GM23338 (cell line): ENCODE measurements around the gene MPP7. TPM values are rescaled to one million over a fixed set of nuclear protein-coding genes. Genes with fewer than 3 reads are reported as not detected.
"Not testable (repeated sequence)": the region's sequence is repeated elsewhere in the genome, so short reads cannot be mapped to it uniquely, and the experiment has no call there.

ENCODE experiments used
- ATAC-seq: fragments of 200-7000 bp; cut with Tn5 transposase; 3 replicates; pipeline ENCODE4 v1.9.1; 2020
- DNase-seq: peaks from one replicate; pipeline ENCODE4 v3.0.0-alpha.2; 2015; ENCODE audit warnings: low spot score
- H2AFZ ChIP-seq: fragments of 200-600 bp; sonication (generic); 2 replicates; pipeline ENCODE4 v1.8.0; 2016; ENCODE audit warnings: antibody characterized with exemption, mild to moderate bottlenecking, moderate library complexity
- H3F3A ChIP-seq: fragments of 200-600 bp; sonication (generic); replicated peaks from 2 replicates; pipeline ENCODE4 v1.8.0; 2017; ENCODE audit warnings: antibody characterized with exemption, mixed run types, low read depth
- H3K27ac ChIP-seq: fragments of 200-600 bp; sonication (generic); 2 replicates; pipeline ENCODE4 v1.6.1; 2016; ENCODE audit warnings: low read depth
- H3K27me3 ChIP-seq: fragments of 200-600 bp; sonication (generic); 2 replicates; pipeline ENCODE4 v1.8.0; 2016; ENCODE audit warnings: mild to moderate bottlenecking, mixed run types, moderate library complexity; ENCODE audit not compliant: insufficient read depth
- H3K36me3 ChIP-seq: fragments of 200-600 bp; sonication (generic); 2 replicates; pipeline ENCODE4 v1.8.0; 2016; ENCODE audit warnings: mild to moderate bottlenecking; ENCODE audit not compliant: insufficient read depth
- H3K4me1 ChIP-seq: fragments of 200-600 bp; sonication (generic); 2 replicates; pipeline ENCODE4 v1.8.0; 2016; ENCODE audit warnings: mild to moderate bottlenecking, moderate library complexity; ENCODE audit not compliant: insufficient read depth
- H3K4me2 ChIP-seq: fragments of 200-600 bp; sonication (generic); 2 replicates; pipeline ENCODE4 v1.7.1; 2017; ENCODE audit warnings: mixed run types
- H3K4me3 ChIP-seq: fragments of 200-600 bp; sonication (generic); 2 replicates; pipeline ENCODE4 v1.6.1; 2016; ENCODE audit warnings: mixed run types
- H3K79me2 ChIP-seq: fragments of 200-600 bp; sonication (generic); replicated peaks from 2 replicates; pipeline ENCODE4 v1.8.0; 2017; ENCODE audit warnings: mild to moderate bottlenecking; ENCODE audit not compliant: insufficient read depth
- H3K9me2 ChIP-seq: fragments of 200-600 bp; sonication (generic); 2 replicates; pipeline ENCODE4 v1.8.0; 2017; ENCODE audit not compliant: insufficient read depth
- H4K20me1 ChIP-seq: fragments of 200-600 bp; sonication (generic); replicated peaks from 2 replicates; pipeline ENCODE4 v1.8.0; 2017; ENCODE audit warnings: mild to moderate bottlenecking; ENCODE audit not compliant: insufficient read depth
- H3K27ac Mint-ChIP-seq: 2 replicates; pipeline ENCODE4 v1.8.0; 2020; ENCODE audit warnings: inconsistent platforms, mild to moderate bottlenecking, moderate library complexity, mixed read lengths
- H3K27me3 Mint-ChIP-seq: 3 replicates; pipeline ENCODE4 v1.8.0; 2022; ENCODE audit warnings: low read depth, mild to moderate bottlenecking, moderate library complexity, mixed read lengths, inconsistent platforms; ENCODE audit not compliant: insufficient read depth, poor library complexity
- H3K36me3 Mint-ChIP-seq: 3 replicates; pipeline ENCODE4 v1.8.0; 2021; ENCODE audit warnings: low read depth, mild to moderate bottlenecking, inconsistent platforms, moderate library complexity, mixed read lengths
- H3K4me1 Mint-ChIP-seq: 3 replicates; pipeline ENCODE4 v1.8.0; 2020; ENCODE audit warnings: mild to moderate bottlenecking, inconsistent platforms, mixed read lengths
- H3K4me3 Mint-ChIP-seq: 3 replicates; pipeline ENCODE4 v1.8.0; 2021; ENCODE audit warnings: moderate library complexity, mild to moderate bottlenecking, inconsistent platforms, mixed read lengths
- H3K9me3 Mint-ChIP-seq: 3 replicates; pipeline ENCODE4 v1.8.0; 2020; ENCODE audit warnings: moderate library complexity, mild to moderate bottlenecking, inconsistent platforms, mixed read lengths
- CREB1 ChIP-seq: fragments of 250-450 bp; sonication (Bioruptor Pico); IDR thresholded peaks from 2 replicates; pipeline ENCODE4 v1.5.0; 2020; ENCODE audit warnings: low read depth, mild to moderate bottlenecking, moderate library complexity
- ETS1 ChIP-seq: IDR thresholded peaks from 2 replicates; pipeline ENCODE4 v1.6.1; 2016; ENCODE audit warnings: antibody characterized with exemption
- JUNB ChIP-seq: IDR thresholded peaks from one replicate; pipeline ENCODE4 v1.6.1; 2016; ENCODE audit warnings: antibody characterized with exemption; ENCODE audit not compliant: unreplicated experiment
- NANOG ChIP-seq: IDR thresholded peaks from 2 replicates; pipeline ENCODE4 v1.6.1; 2016; ENCODE audit warnings: antibody characterized with exemption, borderline replicate concordance
- POLR2AphosphoS5 ChIP-seq: IDR thresholded peaks from 2 replicates; pipeline ENCODE4 v1.6.1; 2016; ENCODE audit warnings: antibody characterized with exemption, low read depth
- REST ChIP-seq: IDR thresholded peaks from one replicate; pipeline ENCODE4 v1.6.1; 2018; ENCODE audit warnings: antibody characterized with exemption; ENCODE audit not compliant: unreplicated experiment
- STAT1 ChIP-seq: IDR thresholded peaks from one replicate; pipeline ENCODE4 v1.6.1; 2016; ENCODE audit warnings: antibody characterized with exemption; ENCODE audit not compliant: unreplicated experiment
- ZNF114 ChIP-seq: fragments of 250-450 bp; sonication (Bioruptor Pico); IDR thresholded peaks from 2 replicates; pipeline ENCODE4 v1.5.0; 2020; ENCODE audit warnings: mild to moderate bottlenecking, moderate library complexity
- ZNF331 ChIP-seq: fragments of 250-450 bp; sonication (Bioruptor Pico); IDR thresholded peaks from 2 replicates; pipeline ENCODE4 v1.5.0; 2020; ENCODE audit warnings: low read depth, mild to moderate bottlenecking, moderate library complexity
- ZNF462 ChIP-seq: fragments of 250-450 bp; sonication (Bioruptor Pico); IDR thresholded peaks from 2 replicates; pipeline ENCODE4 v1.5.0; 2020; ENCODE audit warnings: mild to moderate bottlenecking, moderate library complexity
- polyA plus RNA-seq: library from polyadenylated mRNA; unstranded; fragments of >200 nt; fragmentation: Nextera tagmentation; extraction: Ambion mirVana; gene quantifications from 2 replicates; pipeline ENCODE4 v1.2.1, GENCODE V29; 2016
- total RNA-seq: library from RNA; depleted of rRNA; stranded (reverse); fragments of >200 nt; shearing (Covaris generic); gene quantifications from 2 replicates; pipeline ENCODE4 v1.2.3, GENCODE V29; 2014

MPP7 gene
- total and polyA plus RNA-seq, 2 experiments from 2014 or later: 5.0 to 8.0 TPM

GRCh38 chr10:28320799-28321198 lies 17.9 kb upstream of the MPP7 start (continued):
- TF ChIP-seq POLR2AphosphoS5 (no peak), ZNF462 (no peak), JUNB (no peak)

- H3K4me1 Mint-ChIP-seq: no peaks in the 10 kb centered on the region
- Histone ChIP-seq H3F3A (no peaks in the 10 kb centered on the region), H2AFZ (no peak overlapping the region; the same call in 1 of the 2 replicates), H3K27ac (no peak overlapping the region), H3K36me3 (no peaks in the 10 kb centered on the region), H3K4me2 (no peak overlapping the region), H4K20me1 (no peaks in the 10 kb centered on the region), H3K27me3 (no peaks in the 10 kb centered on the region), H3K4me1 (no peaks in the 10 kb centered on the region), H3K4me3 (no peak overlapping the region), H3K79me2 (no peaks in the 10 kb centered on the region), H3K9me2 (no peaks in the 10 kb centered on the region)
- TF ChIP-seq REST: no peak
- no peak for TF ChIP-seq CREB1 (CRISPR knock-in tag)
- TF ChIP-seq NANOG: no peak
- TF ChIP-seq STAT1: no peak
- no peak for TF ChIP-seq ETS1
- no peak for TF ChIP-seq ZNF331 (CRISPR knock-in tag)
- TF ChIP-seq POLR2AphosphoS5: no peak
- no peak for TF ChIP-seq ZNF114
- no peak for TF ChIP-seq JUNB
- no peak overlapping the region for H3K4me3 Mint-ChIP-seq
- no peaks in the 10 kb centered on the region for H3K36me3 Mint-ChIP-seq
- ATAC-seq (no peak), DNase-seq (no peak)
- no peaks in the 10 kb centered on the region for H3K9me3 Mint-ChIP-seq
- peaks cover 4% of the 10 kb centered on the region for H3K27me3 Mint-ChIP-seq
- no peak overlapping the region for H3K27ac Mint-ChIP-seq
Measured at GRCh38 chr10:28320090-28320489, 17.2 kb upstream of the MPP7 start.

- not testable (repeated sequence) for H3K9me2 ChIP-seq, H3F3A ChIP-seq, H3K27ac Mint-ChIP-seq, H3K27ac ChIP-seq, H3K4me2 ChIP-seq, DNase-seq, H3K27me3 Mint-ChIP-seq, H3K36me3 ChIP-seq, H3K4me3 ChIP-seq, H3K4me1 ChIP-seq, H2AFZ ChIP-seq, H3K4me3 Mint-ChIP-seq, H3K36me3 Mint-ChIP-seq, H3K27me3 ChIP-seq, H4K20me1 ChIP-seq, ATAC-seq, H3K9me3 Mint-ChIP-seq, H3K79me2 ChIP-seq, H3K4me1 Mint-ChIP-seq
Measured at GRCh38 chr10:28319061-28319460, 16.2 kb upstream of the MPP7 start.
